K562 (cell line): Measurements from ENCODE around the gene RPE. TPM values are rescaled to one million over a fixed set of nuclear protein-coding genes. Genes with fewer than 3 reads are reported as not detected.
A peak's percentile ranks its signal among the peaks of the same experiment; 100 is the strongest.

Experiments
- CBX2 ChIP-seq: fragments of 200-600 bp; sonication (generic); IDR thresholded peaks from one replicate; pipeline ENCODE4 v1.6.1; 2012; ENCODE audit warnings: mild to moderate bottlenecking, low read length, inconsistent platforms; ENCODE audit not compliant: insufficient read depth, poor library complexity, severe bottlenecking
- CTCF ChIP-seq, 3 experiments: IDR thresholded peaks in 2 of 3; conservative IDR thresholded peaks in 1 of 3; 2 replicates each; pipeline ENCODE4 v1.5.1; 2011 to 2012; ENCODE audit warnings: low read length in 3 of 3, mild to moderate bottlenecking in 3 of 3, control low read depth in 2 of 3, improper control_type of control experiment in 1 of 3, inconsistent platforms in 1 of 3, low read depth in 1 of 3, mixed read lengths in 1 of 3, moderate library complexity in 1 of 3; ENCODE audit not compliant: insufficient read depth in 2 of 3
- EP400 ChIP-seq: fragments of 450-650 bp; IDR thresholded peaks from 2 replicates; pipeline ENCODE4 v1.6.1; 2017; ENCODE audit warnings: antibody characterized with exemption, mild to moderate bottlenecking, moderate library complexity
- JUN ChIP-seq, 2 experiments: sonication (generic) in 1 of 2; formaldehyde crosslinking in 1 of 2; IDR thresholded peaks; 2 replicates each; pipeline versions ENCODE4 v1.6.1 to v1.8.0; 2012 to 2022; ENCODE audit warnings: borderline replicate concordance in 2 of 2, mild to moderate bottlenecking in 2 of 2, improper control_type of control experiment in 1 of 2, low read depth in 1 of 2, low read length in 1 of 2, missing genetic modification reagents in 1 of 2
- KLF16 ChIP-seq: IDR thresholded peaks from 2 replicates; pipeline ENCODE4 v1.6.1; 2016; ENCODE audit warnings: antibody characterized with exemption
- LEF1 ChIP-seq: fragments of 450-650 bp; IDR thresholded peaks from 2 replicates; pipeline ENCODE4 v1.6.1; 2016; ENCODE audit warnings: mild to moderate bottlenecking
- MAFG ChIP-seq: fragments of 450-650 bp; conservative IDR thresholded peaks from 2 replicates; pipeline ENCODE4 v1.6.1; 2016; ENCODE audit warnings: missing genetic modification characterization, missing compliant biosample characterization
- MCM2 ChIP-seq: fragments of 450-650 bp; IDR thresholded peaks from 2 replicates; pipeline ENCODE4 v1.6.1; 2017; ENCODE audit warnings: low read depth, mild to moderate bottlenecking
- NKRF ChIP-seq: fragments of 450-650 bp; IDR thresholded peaks from 2 replicates; pipeline ENCODE4 v1.6.1; 2016; ENCODE audit warnings: borderline replicate concordance
- PBX2 ChIP-seq, 2 experiments: IDR thresholded peaks in 1 of 2; conservative IDR thresholded peaks in 1 of 2; 2 replicates each; pipeline ENCODE4 v1.6.1; 2016; ENCODE audit warnings: low read depth in 2 of 2, mild to moderate bottlenecking in 1 of 2, missing compliant biosample characterization in 1 of 2, missing genetic modification characterization in 1 of 2, moderate library complexity in 1 of 2
- PHB ChIP-seq: fragments of 250-450 bp; sonication (Bioruptor Pico); IDR thresholded peaks from 2 replicates; pipeline ENCODE4 v1.5.0; 2021
- STAT5A ChIP-seq: IDR thresholded peaks from 2 replicates; pipeline ENCODE4 v1.6.1; 2012; ENCODE audit warnings: low read length, inconsistent platforms, borderline replicate concordance
- TAL1 ChIP-seq: fragments of 450-650 bp; IDR thresholded peaks from 2 replicates; pipeline ENCODE4 v1.6.1; 2016; ENCODE audit warnings: mild to moderate bottlenecking
- TEAD4 ChIP-seq, 2 experiments: sonication (generic) in 1 of 2; formaldehyde crosslinking in 1 of 2; IDR thresholded peaks; 2 replicates each; pipeline versions ENCODE4 v1.6.1 to v1.8.0; 2012 to 2022; ENCODE audit warnings: borderline replicate concordance in 1 of 2, inconsistent platforms in 1 of 2, low read length in 1 of 2, mild to moderate bottlenecking in 1 of 2, missing genetic modification reagents in 1 of 2
- ZBTB2 ChIP-seq: fragments of 450-650 bp; IDR thresholded peaks from 2 replicates; pipeline ENCODE4 v1.6.1; 2016; ENCODE audit warnings: antibody characterized with exemption
- ZBTB8A ChIP-seq: fragments of 450-650 bp; IDR thresholded peaks from 2 replicates; pipeline ENCODE4 v1.6.1; 2018; ENCODE audit warnings: mild to moderate bottlenecking, moderate library complexity; ENCODE audit not compliant: partially characterized antibody
- ZNF197 ChIP-seq: fragments of 200-800 bp; sonication (Bioruptor generic); IDR thresholded peaks from 2 replicates; pipeline ENCODE4 v1.6.1; 2016; ENCODE audit warnings: low read depth, missing genetic modification characterization, missing compliant biosample characterization
- ZNF551 ChIP-seq: fragments of 250-450 bp; sonication (Bioruptor Pico); IDR thresholded peaks from 2 replicates; pipeline ENCODE4 v1.5.0; 2021; ENCODE audit warnings: mild to moderate bottlenecking, moderate library complexity
- ZNF584 ChIP-seq: fragments of 200-800 bp; sonication (Bioruptor generic); IDR thresholded peaks from 2 replicates; pipeline ENCODE4 v1.6.1; 2016; ENCODE audit warnings: low read depth, mild to moderate bottlenecking, missing genetic modification characterization, missing compliant biosample characterization
- ZNF764 ChIP-seq: fragments of 250-450 bp; sonication (Bioruptor Pico); IDR thresholded peaks from 2 replicates; pipeline ENCODE4 v1.4.0; 2020; ENCODE audit warnings: low read depth, mild to moderate bottlenecking, moderate library complexity
- polyA plus RNA-seq, 8 experiments: library from polyadenylated mRNA; depleted of rRNA in 4 of 8; stranded (reverse) in 5 of 8; unstranded in 3 of 8; fragments of >200 nt; fragmentation: Nextera tagmentation in 2 of 8; fragmentation: Illumina TruSeq in 1 of 8; extraction: Ambion mirVana in 2 of 8; extraction: Trizol in 1 of 8; gene quantifications; 2 replicates each; pipeline versions ENCODE4 v1.2.1 to v1.2.3, GENCODE V29; 2011 to 2014; ENCODE audit warnings: inconsistent platforms in 1 of 8, missing spikeins in 1 of 8
- total RNA-seq, 7 experiments: library from RNA; depleted of rRNA in 6 of 7; stranded (reverse); fragments of >200 nt in 6 of 7; fragmentation: Illumina TruSeq in 2 of 7; extraction: Trizol in 2 of 7; gene quantifications; 2 replicates each; pipeline versions ENCODE4 v1.2.1 to v1.2.3, GENCODE V29; 2011 to 2021; ENCODE audit warnings: low replicate concordance in 1 of 7

The RPE gene
- total and polyA plus RNA-seq, 9 of the 15 experiments (the other 6 are each of a cell fraction or from before 2014, with no cell fraction given), result 33.5 to 65.3 (median 50.4) TPM

GRCh38 chr2:209988010-209988409 is 14.4 kb upstream of the RPE start (continued):
- TF ChIP-seq NKRF, result no peak
- TF ChIP-seq PHB (CRISPR knock-in tag), result no peak
- no peak for TF ChIP-seq ZNF584 (CRISPR knock-in tag)
- no peak for TF ChIP-seq PBX2 (CRISPR knock-in tag; IDR thresholded peaks at IDR 0.05; ENCODE audit: low read depth)
- 0 out of 2 replicates have a peak, but pooled peaks have one; percentile 14 for TF ChIP-seq PBX2 (tag; conservative IDR thresholded peaks at IDR 0.05; ENCODE audit: low read depth)
- peak; percentile 51 for TF ChIP-seq MAFG (tag)
- TF ChIP-seq EP400, result no peak
- no peak for TF ChIP-seq MCM2
- no peak for TF ChIP-seq CTCF (IDR thresholded peaks at IDR 0.05 in 2 of 3, conservative IDR thresholded peaks at IDR 0.05 in 1 of 3; ENCODE audit: insufficient read depth in 2 of 3, low read depth in 1 of 3, low read length in 3 of 3)
- no peak for TF ChIP-seq JUN (IDR thresholded peaks at IDR 0.05; ENCODE audit: borderline replicate concordance, low read depth, low read length)
- TF ChIP-seq JUN (CRISPR knock-in tag; IDR thresholded peaks at IDR 0.05; ENCODE audit: borderline replicate concordance), result no peak
- no peak for TF ChIP-seq ZBTB2
- peak; percentile 68 for TF ChIP-seq STAT5A
- TF ChIP-seq KLF16, result peak; percentile 61
- no peak for TF ChIP-seq CBX2
- no peak for TF ChIP-seq ZBTB8A
- no peak for TF ChIP-seq ZNF764 (CRISPR knock-in tag)
- TF ChIP-seq TAL1, result peak; percentile 79
- no peak for TF ChIP-seq ZNF551
- 0 out of 2 replicates have a peak, but pooled peaks have one; percentile 36 for TF ChIP-seq ZNF197 (CRISPR knock-in tag)
- no peak; the same call in 1 of the 2 replicates for TF ChIP-seq LEF1
- TF ChIP-seq TEAD4 (IDR thresholded peaks at IDR 0.05; ENCODE audit: low read length), result peak; percentile 92
- no peak for TF ChIP-seq TEAD4 (CRISPR knock-in tag; IDR thresholded peaks at IDR 0.05; ENCODE audit: borderline replicate concordance)
